ENCODE measurements around the gene TMEM240. TPM values are rescaled to one million over a fixed set of nuclear protein-coding genes. Genes with fewer than 3 reads are reported as not detected.

Gene TMEM240
- total RNA-seq, 1 experiment from 2014 or later, result 3.6 TPM

DNA sequence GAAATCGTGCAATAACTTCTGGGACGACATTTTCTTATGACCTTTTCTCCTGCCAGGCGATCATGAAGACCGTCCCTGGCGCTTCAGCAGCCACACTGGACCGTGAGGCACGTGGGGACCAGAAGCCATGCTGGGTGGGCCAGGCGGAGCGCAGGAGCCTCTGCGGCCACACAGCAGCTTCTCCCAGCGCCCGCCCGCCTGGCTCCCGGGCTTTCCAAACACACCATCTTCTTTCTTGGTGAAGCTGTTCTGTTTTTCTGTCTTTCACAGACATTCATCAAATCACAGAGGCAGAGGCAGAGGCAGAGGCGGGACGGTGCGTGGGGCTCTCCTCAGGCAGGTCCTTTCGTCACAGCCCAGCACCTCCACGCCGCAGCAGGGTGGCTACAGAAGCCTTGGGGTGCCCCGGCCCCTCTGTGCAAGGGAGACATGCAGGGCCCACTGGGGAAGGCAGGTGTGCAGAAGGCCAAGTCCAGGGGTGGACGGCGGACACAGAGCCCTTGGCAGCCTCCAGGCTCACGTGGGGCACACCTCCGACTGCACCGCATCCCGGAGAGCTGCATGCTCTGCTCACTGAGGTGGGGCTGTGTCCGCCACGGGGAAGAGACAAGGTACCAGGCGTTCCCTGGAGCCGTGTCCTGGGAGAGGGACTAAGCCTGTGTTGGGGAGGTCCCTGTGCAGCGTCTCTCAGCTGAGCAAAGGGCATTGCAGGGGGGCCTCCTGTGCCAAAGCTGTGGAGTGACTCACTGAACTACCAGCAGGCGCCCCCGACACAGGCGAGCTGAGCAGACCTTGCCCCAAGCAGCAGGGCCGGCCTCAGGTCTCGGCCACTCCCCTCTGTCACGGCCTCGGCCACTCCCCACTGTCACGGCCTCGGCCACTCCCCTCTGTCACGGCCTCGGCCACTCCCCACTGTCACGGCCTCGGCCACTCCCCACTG is 2.6 kb upstream of the TMEM240 start:
- Mint-ChIP-seq H3K4me1 (ENCODE audit: insufficient read depth, unreplicated experiment) (no peaks in the 10 kb centered on the region), H3K4me3 (ENCODE audit: unreplicated experiment) (no peak overlapping the region), H3K36me3 (ENCODE audit: insufficient read depth, unreplicated experiment) (peaks cover 50% of the 10 kb centered on the region), H3K27me3 (ENCODE audit: insufficient read depth, unreplicated experiment) (no peaks in the 10 kb centered on the region), H3K27ac (ENCODE audit: low read depth, unreplicated experiment) (no peak overlapping the region), H3K9me3 (ENCODE audit: unreplicated experiment) (no peaks in the 10 kb centered on the region)
- BruUV-seq (replicated peaks), result no TSS peak
- intact Hi-C loops (cut with micrococcal nuclease), result no loop called here
- no peak for DNase-seq (ENCODE audit: unreplicated experiment)
- TF ChIP-seq, protein P1, sequence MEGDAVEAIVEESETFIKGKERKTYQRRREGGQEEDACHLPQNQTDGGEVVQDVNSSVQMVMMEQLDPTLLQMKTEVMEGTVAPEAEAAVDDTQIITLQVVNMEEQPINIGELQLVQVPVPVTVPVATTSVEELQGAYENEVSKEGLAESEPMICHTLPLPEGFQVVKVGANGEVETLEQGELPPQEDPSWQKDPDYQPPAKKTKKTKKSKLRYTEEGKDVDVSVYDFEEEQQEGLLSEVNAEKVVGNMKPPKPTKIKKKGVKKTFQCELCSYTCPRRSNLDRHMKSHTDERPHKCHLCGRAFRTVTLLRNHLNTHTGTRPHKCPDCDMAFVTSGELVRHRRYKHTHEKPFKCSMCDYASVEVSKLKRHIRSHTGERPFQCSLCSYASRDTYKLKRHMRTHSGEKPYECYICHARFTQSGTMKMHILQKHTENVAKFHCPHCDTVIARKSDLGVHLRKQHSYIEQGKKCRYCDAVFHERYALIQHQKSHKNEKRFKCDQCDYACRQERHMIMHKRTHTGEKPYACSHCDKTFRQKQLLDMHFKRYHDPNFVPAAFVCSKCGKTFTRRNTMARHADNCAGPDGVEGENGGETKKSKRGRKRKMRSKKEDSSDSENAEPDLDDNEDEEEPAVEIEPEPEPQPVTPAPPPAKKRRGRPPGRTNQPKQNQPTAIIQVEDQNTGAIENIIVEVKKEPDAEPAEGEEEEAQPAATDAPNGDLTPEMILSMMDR (IDR thresholded peaks at IDR 0.05; ENCODE audit: unreplicated experiment), result no peak
- POLR2A ChIA-PET, result interaction anchor here (0.7 kb wide), 1 partner anchor 295 kb away, joined by 3 read pairs; no protein-coding TSS in a partner anchor
- CTCF ChIA-PET, result no interaction called here

DNA sequence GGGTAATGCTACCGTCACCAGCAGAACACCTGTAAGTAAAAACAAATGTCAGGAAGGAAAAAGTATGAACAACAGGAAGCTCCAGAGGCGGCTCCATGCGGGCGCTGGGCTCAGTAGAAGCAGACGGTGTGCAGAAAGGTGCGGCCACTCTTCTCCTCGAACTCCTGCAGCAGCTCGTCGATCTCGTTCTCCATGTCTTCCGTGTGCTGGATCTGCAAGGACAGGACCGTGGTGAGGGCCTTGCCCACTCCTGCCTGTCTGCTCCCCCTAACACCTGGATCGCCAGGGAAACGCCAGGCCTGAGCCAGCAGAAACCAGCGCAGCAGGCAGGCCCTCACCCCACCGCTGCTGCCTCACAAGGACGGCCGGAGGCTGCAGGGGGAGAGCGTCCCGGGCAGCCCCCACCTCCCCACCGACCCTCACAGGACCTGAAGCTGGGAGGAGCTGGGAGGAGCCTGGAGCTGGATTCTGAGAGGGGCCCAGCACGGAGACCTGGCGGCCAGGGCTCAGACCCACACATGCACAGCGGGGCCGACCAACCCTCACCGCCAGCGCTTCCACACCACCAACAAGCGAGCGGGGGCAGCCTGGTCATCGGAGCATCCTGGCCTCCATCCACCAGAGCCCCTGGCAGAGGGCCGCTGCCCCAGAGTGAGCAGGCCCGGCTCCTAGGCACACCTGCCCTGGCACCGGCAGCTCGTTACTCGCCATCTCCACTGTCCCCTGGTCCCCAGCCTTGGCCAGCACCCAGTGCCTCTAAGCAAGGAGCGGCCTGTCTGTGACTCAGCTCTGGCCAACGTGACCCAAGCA is 1.7 kb upstream of the TMEM240 start:
- no peak for DNase-seq (ENCODE audit: unreplicated experiment)
- ChIA-PET POLR2A (interaction anchor here (0.7 to 1.2 kb wide), 2 partner anchors 10 to 296 kb away, joined by 3 read pairs; no protein-coding TSS in a partner anchor), CTCF (no interaction called here)
- no peak overlapping the region for H3K27ac Mint-ChIP-seq (ENCODE audit: low read depth, unreplicated experiment)
- H3K4me1 Mint-ChIP-seq (ENCODE audit: insufficient read depth, unreplicated experiment), result no peaks in the 10 kb centered on the region
- TF ChIP-seq, protein P1 (IDR thresholded peaks at IDR 0.05; ENCODE audit: unreplicated experiment), result no peak
- H3K27me3 Mint-ChIP-seq (ENCODE audit: insufficient read depth, unreplicated experiment), result no peaks in the 10 kb centered on the region
- H3K4me3 Mint-ChIP-seq (ENCODE audit: unreplicated experiment), result no peak overlapping the region
- no peaks in the 10 kb centered on the region for H3K9me3 Mint-ChIP-seq (ENCODE audit: unreplicated experiment)
- H3K36me3 Mint-ChIP-seq (ENCODE audit: insufficient read depth, unreplicated experiment), result peaks cover 46% of the 10 kb centered on the region
- no TSS peak for BruUV-seq (replicated peaks)
- intact Hi-C loops (cut with micrococcal nuclease), result no loop called here

DNA sequence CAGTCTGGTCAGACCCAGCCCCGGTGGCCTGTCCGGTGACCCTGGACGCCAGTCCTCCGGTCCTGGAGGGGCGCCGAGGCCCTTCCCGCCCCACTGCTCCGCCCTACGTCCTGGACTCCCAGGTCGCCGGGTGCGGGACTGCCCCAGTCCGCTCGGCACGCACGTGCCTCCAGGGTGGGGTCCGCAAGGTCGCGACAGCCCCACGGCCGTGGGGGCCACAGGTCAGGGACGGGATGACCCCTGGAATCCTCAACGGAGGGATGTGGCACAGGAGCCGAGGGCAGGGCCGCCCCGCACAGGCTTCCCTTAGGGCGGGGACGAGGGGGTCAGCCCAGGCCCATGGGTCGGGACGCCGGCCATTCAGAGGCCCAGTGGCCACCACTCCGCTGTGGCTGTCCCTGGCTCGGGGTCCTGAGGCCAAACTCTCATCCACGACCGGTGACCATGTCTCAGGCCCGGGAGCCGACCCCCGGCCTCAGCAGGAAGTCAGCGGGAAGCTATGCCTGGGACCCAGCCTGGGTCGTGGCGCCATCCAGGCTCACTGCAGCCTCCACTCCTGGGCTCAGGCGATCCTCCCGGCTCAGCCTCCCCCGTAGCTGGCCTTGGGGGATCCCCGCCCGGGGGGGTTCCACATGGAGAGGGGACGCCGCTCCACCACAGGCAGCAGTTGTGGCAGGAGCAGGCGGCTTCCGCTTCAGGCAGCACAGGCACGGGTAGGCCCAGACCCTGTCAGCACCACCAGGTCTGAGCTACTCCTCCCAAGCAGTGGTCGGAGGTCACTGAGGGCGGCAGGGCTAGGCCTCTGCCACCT is 599 bp upstream of the TMEM240 start:
- ChIA-PET CTCF (no interaction called here), POLR2A (interaction anchor here (1.2 kb wide), 1 partner anchor 11 kb away, joined by 3 read pairs; no protein-coding TSS in a partner anchor)
- Mint-ChIP-seq H3K27ac (ENCODE audit: low read depth, unreplicated experiment) (no peak overlapping the region), H3K4me1 (ENCODE audit: insufficient read depth, unreplicated experiment) (no peaks in the 10 kb centered on the region), H3K4me3 (ENCODE audit: unreplicated experiment) (no peak overlapping the region), H3K27me3 (ENCODE audit: insufficient read depth, unreplicated experiment) (no peaks in the 10 kb centered on the region), H3K36me3 (ENCODE audit: insufficient read depth, unreplicated experiment) (peaks cover 35% of the 10 kb centered on the region), H3K9me3 (ENCODE audit: unreplicated experiment) (no peaks in the 10 kb centered on the region)
- DNase-seq (ENCODE audit: unreplicated experiment), result no peak
- intact Hi-C loops (cut with micrococcal nuclease), result no loop called here
- TF ChIP-seq, protein P1 (IDR thresholded peaks at IDR 0.05; ENCODE audit: unreplicated experiment), result no peak
- no TSS peak for BruUV-seq (replicated peaks)
